M059J (cell line): ENCODE data around the gene IFI6. TPM values are rescaled to one million over a fixed set of nuclear protein-coding genes. Genes with fewer than 3 reads are reported as not detected.
A peak's percentile ranks its signal among the peaks of the same experiment; 100 is the strongest.
"Not testable (repeated sequence)": the region's sequence is repeated elsewhere in the genome, so short reads cannot be mapped to it uniquely, and the experiment has no call there.

Source experiments
- DNase-seq: peaks from one replicate; pipeline ENCODE4 v3.0.0-alpha.2; 2012; ENCODE audit warnings: low read depth
- total RNA-seq: library from RNA; depleted of rRNA; stranded (reverse); fragments of >200 nt; shearing (Covaris generic); gene quantifications from 2 replicates; pipeline ENCODE4 v1.2.3, GENCODE V29; 2014; rRNA removed

Gene IFI6
- total RNA-seq, 1 experiment from 2014 or later = 4,716 TPM

- no peak for DNase-seq
Measured at GRCh38 chr1:27628712-27629111, 43.3 kb downstream of the IFI6 start.

- not testable (repeated sequence) for DNase-seq
Measured at GRCh38 chr1:27627733-27628132, 44.3 kb downstream of the IFI6 start.

GRCh38 chr1:27627061-27627460 lies 44.9 kb downstream of the IFI6 start:
- DNase-seq = no peak

GRCh38 chr1:27626031-27626935 lies 45.7 kb downstream of the IFI6 start:
- DNase-seq = no peak

- DNase-seq = no peak
Measured at GRCh38 chr1:27624467-27625178, 47.4 kb downstream of the IFI6 start.

- DNase-seq = no peak
Measured at GRCh38 chr1:27623327-27624212, 48.4 kb downstream of the IFI6 start.

GRCh38 chr1:27622828-27623227 lies 49.2 kb downstream of the IFI6 start:
- no peak for DNase-seq

GRCh38 chr1:27621051-27621920 lies 50.7 kb downstream of the IFI6 start:
- DNase-seq = peak; percentile 76

- not testable (repeated sequence) for DNase-seq
Measured at GRCh38 chr1:27619782-27620438, 52.1 kb downstream of the IFI6 start.

- no peak for DNase-seq
Measured at GRCh38 chr1:27618341-27619082, 53.5 kb downstream of the IFI6 start.

- no peak for DNase-seq
Measured at GRCh38 chr1:27617420-27617819, 54.6 kb downstream of the IFI6 start.

GRCh38 chr1:27616441-27616840 lies 55.6 kb downstream of the IFI6 start:
- DNase-seq = no peak

Other genes starting within 250 kb of the IFI6 start
- gene WASF2, start 182.0 kb downstream of the IFI6 start, total RNA-seq = 14.0 and 26.2 TPM in 2 replicates
- gene AHDC1, start 68.0 kb downstream of the IFI6 start, total RNA-seq = 6.0 and 19.1 TPM in 2 replicates
- gene FGR, start 37.0 kb downstream of the IFI6 start, total RNA-seq = 0.17 TPM in 1 of 2 replicates, not detected in the other
- 22.7 and 26.4 TPM in 2 replicates for gene FAM76A, start 53.8 kb upstream of the IFI6 start, total RNA-seq
- 54.4 and 59.1 TPM in 2 replicates for gene STX12, start 101.0 kb upstream of the IFI6 start, total RNA-seq
- gene PPP1R8, start 158.6 kb upstream of the IFI6 start, total RNA-seq = 37.8 and 52.1 TPM in 2 replicates
- 13.6 and 23.5 TPM in 2 replicates for gene THEMIS2, start 200.4 kb upstream of the IFI6 start, total RNA-seq
- gene RPA2, start 242.4 kb upstream of the IFI6 start, total RNA-seq = 110 and 111 TPM in 2 replicates